ENCODE results near the gene CDK14. TPM values are rescaled to one million over a fixed set of nuclear protein-coding genes. Genes with fewer than 3 reads are reported as not detected.

CDK14 gene
- total and polyA plus RNA-seq, 10 of the 15 experiments (the other 5 are each of a cell fraction or from before 2014, with no cell fraction given) = 6.5 to 61.3 (median 24.2) TPM

DNA sequence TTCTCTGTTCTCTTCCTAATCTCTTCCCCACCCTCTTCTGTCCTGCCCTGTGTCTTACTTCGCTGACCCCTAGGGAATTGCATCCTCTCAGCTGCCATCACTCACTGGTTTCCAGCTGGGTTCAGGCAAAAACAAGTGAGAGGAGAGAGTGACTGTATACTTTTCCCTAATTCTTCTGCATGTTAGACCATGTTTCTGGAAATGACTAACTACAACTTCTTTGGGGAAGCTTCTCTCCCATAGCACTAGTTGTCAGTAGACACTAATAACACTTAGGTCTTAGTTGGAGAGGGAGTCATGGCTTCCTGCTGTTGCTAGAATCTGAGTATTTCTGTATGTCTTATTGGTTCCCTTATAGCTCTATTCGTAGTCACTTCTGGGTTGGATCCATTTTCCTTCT lies 369.1 kb downstream of the CDK14 start:
- no peak overlapping the region for H2AFZ ChIP-seq (ENCODE audit: control insufficient read depth, low read depth, low read length)
- no peak overlapping the region for H3K9ac ChIP-seq (ENCODE audit: control insufficient read depth, insufficient read depth, low read length)
- no peak overlapping the region for H3K4me2 ChIP-seq (ENCODE audit: control insufficient read depth, insufficient read depth)
- ChIA-PET CTCF (interaction anchor here (0.8 kb wide), 1 partner anchor 70 kb away, joined by 3 read pairs; no protein-coding TSS in a partner anchor), RAD21 (ENCODE audit: unreplicated experiment) (no interaction called here), POLR2A (no interaction called here), SMC1A (ENCODE audit: uncharacterized antibody, unreplicated experiment) (no interaction called here)
- ATAC-seq = no peak
- no peak for DNase-seq (ENCODE audit: low read depth, low spot score)
- intact Hi-C loops (cut with micrococcal nuclease; ENCODE audit: unreplicated experiment) = no loop called here
- H3K4me1 ChIP-seq (ENCODE audit: control insufficient read depth, insufficient read depth, low read length) = no peaks in the 10 kb centered on the region
- in situ Hi-C loops (cut with MboI) = no loop called here
- FAIRE-seq = no peak
- H3K9me3 ChIP-seq (replicated peaks; ENCODE audit: control insufficient read depth, insufficient read depth, low read length) = no peaks in the 10 kb centered on the region
- no TSS peak for BruUV-seq (replicated peaks)
- H3K79me2 ChIP-seq (ENCODE audit: control insufficient read depth, insufficient read depth, low read length) = no peaks in the 10 kb centered on the region
- TF ChIP-seq, protein P1, sequence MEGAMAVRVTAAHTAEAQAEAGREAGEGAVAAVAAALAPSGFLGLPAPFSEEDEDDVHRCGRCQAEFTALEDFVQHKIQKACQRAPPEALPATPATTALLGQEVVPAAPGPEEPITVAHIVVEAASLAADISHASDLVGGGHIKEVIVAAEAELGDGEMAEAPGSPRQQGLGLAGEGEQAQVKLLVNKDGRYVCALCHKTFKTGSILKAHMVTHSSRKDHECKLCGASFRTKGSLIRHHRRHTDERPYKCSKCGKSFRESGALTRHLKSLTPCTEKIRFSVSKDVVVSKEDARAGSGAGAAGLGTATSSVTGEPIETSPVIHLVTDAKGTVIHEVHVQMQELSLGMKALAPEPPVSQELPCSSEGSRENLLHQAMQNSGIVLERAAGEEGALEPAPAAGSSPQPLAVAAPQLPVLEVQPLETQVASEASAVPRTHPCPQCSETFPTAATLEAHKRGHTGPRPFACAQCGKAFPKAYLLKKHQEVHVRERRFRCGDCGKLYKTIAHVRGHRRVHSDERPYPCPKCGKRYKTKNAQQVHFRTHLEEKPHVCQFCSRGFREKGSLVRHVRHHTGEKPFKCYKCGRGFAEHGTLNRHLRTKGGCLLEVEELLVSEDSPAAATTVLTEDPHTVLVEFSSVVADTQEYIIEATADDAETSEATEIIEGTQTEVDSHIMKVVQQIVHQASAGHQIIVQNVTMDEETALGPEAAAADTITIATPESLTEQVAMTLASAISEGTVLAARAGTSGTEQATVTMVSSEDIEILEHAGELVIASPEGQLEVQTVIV (IDR thresholded peaks at IDR 0.05; ENCODE audit: borderline replicate concordance, partially characterized antibody) = no peak
- no peak for TF ChIP-seq CBFB (IDR thresholded peaks at IDR 0.05; ENCODE audit: low read depth)
- no peak for TF ChIP-seq NR2C2 (IDR thresholded peaks at IDR 0.05; ENCODE audit: borderline replicate concordance, control insufficient read depth, insufficient read length, low read depth)
- TF ChIP-seq IRF4 (IDR thresholded peaks at IDR 0.05; ENCODE audit: low read depth, low read length) = no peak
- no peak for TF ChIP-seq HDAC2 (IDR thresholded peaks at IDR 0.05)
- no peak for TF ChIP-seq TBL1XR1 (IDR thresholded peaks at IDR 0.05; ENCODE audit: low read depth, low read length)
- no peak for TF ChIP-seq POU2F2 (IDR thresholded peaks at IDR 0.05; ENCODE audit: borderline replicate concordance, low read depth, low read length)
- TF ChIP-seq LARP7 (IDR thresholded peaks at IDR 0.05) = no peak
- TF ChIP-seq ZNF384 (IDR thresholded peaks at IDR 0.05; ENCODE audit: borderline replicate concordance, low read depth, low read length) = no peak
- TF ChIP-seq, protein P2, sequence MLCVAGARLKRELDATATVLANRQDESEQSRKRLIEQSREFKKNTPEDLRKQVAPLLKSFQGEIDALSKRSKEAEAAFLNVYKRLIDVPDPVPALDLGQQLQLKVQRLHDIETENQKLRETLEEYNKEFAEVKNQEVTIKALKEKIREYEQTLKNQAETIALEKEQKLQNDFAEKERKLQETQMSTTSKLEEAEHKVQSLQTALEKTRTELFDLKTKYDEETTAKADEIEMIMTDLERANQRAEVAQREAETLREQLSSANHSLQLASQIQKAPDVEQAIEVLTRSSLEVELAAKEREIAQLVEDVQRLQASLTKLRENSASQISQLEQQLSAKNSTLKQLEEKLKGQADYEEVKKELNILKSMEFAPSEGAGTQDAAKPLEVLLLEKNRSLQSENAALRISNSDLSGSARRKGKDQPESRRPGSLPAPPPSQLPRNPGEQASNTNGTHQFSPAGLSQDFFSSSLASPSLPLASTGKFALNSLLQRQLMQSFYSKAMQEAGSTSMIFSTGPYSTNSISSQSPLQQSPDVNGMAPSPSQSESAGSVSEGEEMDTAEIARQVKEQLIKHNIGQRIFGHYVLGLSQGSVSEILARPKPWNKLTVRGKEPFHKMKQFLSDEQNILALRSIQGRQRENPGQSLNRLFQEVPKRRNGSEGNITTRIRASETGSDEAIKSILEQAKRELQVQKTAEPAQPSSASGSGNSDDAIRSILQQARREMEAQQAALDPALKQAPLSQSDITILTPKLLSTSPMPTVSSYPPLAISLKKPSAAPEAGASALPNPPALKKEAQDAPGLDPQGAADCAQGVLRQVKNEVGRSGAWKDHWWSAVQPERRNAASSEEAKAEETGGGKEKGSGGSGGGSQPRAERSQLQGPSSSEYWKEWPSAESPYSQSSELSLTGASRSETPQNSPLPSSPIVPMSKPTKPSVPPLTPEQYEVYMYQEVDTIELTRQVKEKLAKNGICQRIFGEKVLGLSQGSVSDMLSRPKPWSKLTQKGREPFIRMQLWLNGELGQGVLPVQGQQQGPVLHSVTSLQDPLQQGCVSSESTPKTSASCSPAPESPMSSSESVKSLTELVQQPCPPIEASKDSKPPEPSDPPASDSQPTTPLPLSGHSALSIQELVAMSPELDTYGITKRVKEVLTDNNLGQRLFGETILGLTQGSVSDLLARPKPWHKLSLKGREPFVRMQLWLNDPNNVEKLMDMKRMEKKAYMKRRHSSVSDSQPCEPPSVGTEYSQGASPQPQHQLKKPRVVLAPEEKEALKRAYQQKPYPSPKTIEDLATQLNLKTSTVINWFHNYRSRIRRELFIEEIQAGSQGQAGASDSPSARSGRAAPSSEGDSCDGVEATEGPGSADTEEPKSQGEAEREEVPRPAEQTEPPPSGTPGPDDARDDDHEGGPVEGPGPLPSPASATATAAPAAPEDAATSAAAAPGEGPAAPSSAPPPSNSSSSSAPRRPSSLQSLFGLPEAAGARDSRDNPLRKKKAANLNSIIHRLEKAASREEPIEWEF (IDR thresholded peaks at IDR 0.05; ENCODE audit: insufficient replicate concordance, low read depth, low read length) = no peak
- TF ChIP-seq NFYA (IDR thresholded peaks at IDR 0.05; ENCODE audit: borderline replicate concordance, low read depth, low read length) = no peak
- no peak for TF ChIP-seq SREBF1 (IDR thresholded peaks at IDR 0.05; ENCODE audit: low read length)
- TF ChIP-seq BMI1 (IDR thresholded peaks at IDR 0.05; ENCODE audit: borderline replicate concordance) = no peak
- no peak for TF ChIP-seq TCF7 (IDR thresholded peaks at IDR 0.05; ENCODE audit: borderline replicate concordance)
- no peak for TF ChIP-seq ZNF217 (IDR thresholded peaks at IDR 0.05)
- TF ChIP-seq STAT3 (IDR thresholded peaks at IDR 0.05; ENCODE audit: low read depth, low read length) = no peak
- TF ChIP-seq, protein P3, sequence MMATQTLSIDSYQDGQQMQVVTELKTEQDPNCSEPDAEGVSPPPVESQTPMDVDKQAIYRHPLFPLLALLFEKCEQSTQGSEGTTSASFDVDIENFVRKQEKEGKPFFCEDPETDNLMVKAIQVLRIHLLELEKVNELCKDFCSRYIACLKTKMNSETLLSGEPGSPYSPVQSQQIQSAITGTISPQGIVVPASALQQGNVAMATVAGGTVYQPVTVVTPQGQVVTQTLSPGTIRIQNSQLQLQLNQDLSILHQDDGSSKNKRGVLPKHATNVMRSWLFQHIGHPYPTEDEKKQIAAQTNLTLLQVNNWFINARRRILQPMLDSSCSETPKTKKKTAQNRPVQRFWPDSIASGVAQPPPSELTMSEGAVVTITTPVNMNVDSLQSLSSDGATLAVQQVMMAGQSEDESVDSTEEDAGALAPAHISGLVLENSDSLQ (IDR thresholded peaks at IDR 0.05) = no peak
- H3K27me3 ChIP-seq (replicated peaks in 1 of 2; ENCODE audit: control insufficient read depth in 2 of 2, insufficient read depth in 2 of 2, low read length in 1 of 2) = no peaks in the 10 kb centered on the region
- H3K36me3 ChIP-seq (ENCODE audit: control insufficient read depth in 2 of 2, insufficient read depth in 2 of 2, low read length in 1 of 2) = no peaks in the 10 kb centered on the region
- WGBS (ENCODE audit: insufficient coverage, insufficient replicate concordance, low lambda C conversion rate, missing lambda C conversion rate) = 89% methylated on average over 2 of the region's 2 CpGs
- no peak overlapping the region for H3K4me3 ChIP-seq
- no peak overlapping the region for H3K27ac ChIP-seq (ENCODE audit: control insufficient read depth, insufficient read depth)
- H4K20me1 ChIP-seq (ENCODE audit: control insufficient read depth, insufficient read depth) = no peaks in the 10 kb centered on the region

Measured in GM12878 (cell line).